ENCODE results near the gene TECPR1.

The TECPR1 gene

GRCh38 chr7:98212532-98213041 lies 39.4 kb downstream of the TECPR1 start:
- Histone ChIP-seq H3K27me3 (ENCODE audit: control insufficient read depth, insufficient read depth, low read length) (no peaks in the 10 kb centered on the region), H3K36me3 (ENCODE audit: insufficient read depth, low read length) (no peaks in the 10 kb centered on the region), H3K4me1 (ENCODE audit: control insufficient read depth, insufficient read depth, low read length) (no peaks in the 10 kb centered on the region), H3K4me2 (ENCODE audit: low read length) (no peak overlapping the region), H3K9me3 (replicated peaks; ENCODE audit: low read length) (no peaks in the 10 kb centered on the region), H3K9ac (ENCODE audit: low read depth, low read length) (no peak overlapping the region), H3K4me3 (ENCODE audit: low read length) (no peak overlapping the region)

GRCh38 chr7:98211676-98212531 lies 40.1 kb downstream of the TECPR1 start:
- Histone ChIP-seq H3K4me2 (ENCODE audit: low read length) (peak overlapping the region; percentile 52), H3K27me3 (ENCODE audit: control insufficient read depth, insufficient read depth, low read length) (no peaks in the 10 kb centered on the region), H3K9me3 (replicated peaks; ENCODE audit: low read length) (no peaks in the 10 kb centered on the region), H3K36me3 (ENCODE audit: insufficient read depth, low read length) (no peaks in the 10 kb centered on the region), H3K9ac (ENCODE audit: low read depth, low read length) (no peak overlapping the region), H3K4me3 (ENCODE audit: low read length) (no peak overlapping the region), H3K4me1 (ENCODE audit: control insufficient read depth, insufficient read depth, low read length) (no peaks in the 10 kb centered on the region)

GRCh38 chr7:98211221-98211675 lies 40.8 kb downstream of the TECPR1 start, which contains the start of gene BHLHA15:
Gene BHLHA15, plus strand, starts transcription at chr7:98211439. Its CDS starts 871 bp downstream, at chr7:98212310.
- Histone ChIP-seq H3K4me3 (ENCODE audit: low read length) (no peak within 1 kb of the TSS), H3K9me3 (replicated peaks; ENCODE audit: low read length) (no peaks in the 10 kb centered on the region), H3K9ac (ENCODE audit: low read depth, low read length) (no peak within 1 kb of the TSS), H3K36me3 (ENCODE audit: insufficient read depth, low read length) (no peaks in the 10 kb centered on the region), H3K4me1 (ENCODE audit: control insufficient read depth, insufficient read depth, low read length) (no peaks in the 10 kb centered on the region), H3K27me3 (ENCODE audit: control insufficient read depth, insufficient read depth, low read length) (no peaks in the 10 kb centered on the region), H3K4me2 (ENCODE audit: low read length) (peak within 1 kb of the TSS; percentile 62)

GRCh38 chr7:98210513-98211220 lies 41.4 kb downstream of the TECPR1 start:
- no peaks in the 10 kb centered on the region for H3K9me3 ChIP-seq (replicated peaks; ENCODE audit: low read length)
- no peak overlapping the region for H3K4me3 ChIP-seq (ENCODE audit: low read length)
- H3K27me3 ChIP-seq (ENCODE audit: control insufficient read depth, insufficient read depth, low read length), result no peaks in the 10 kb centered on the region
- no peaks in the 10 kb centered on the region for H3K4me1 ChIP-seq (ENCODE audit: control insufficient read depth, insufficient read depth, low read length)
- no peak overlapping the region for H3K9ac ChIP-seq (ENCODE audit: low read depth, low read length)
- peak overlapping the region; percentile 62 for H3K4me2 ChIP-seq (ENCODE audit: low read length)
- no peaks in the 10 kb centered on the region for H3K36me3 ChIP-seq (ENCODE audit: insufficient read depth, low read length)

- H3K9ac ChIP-seq (ENCODE audit: low read depth, low read length), result no peak overlapping the region
- no peaks in the 10 kb centered on the region for H3K9me3 ChIP-seq (replicated peaks; ENCODE audit: low read length)
- H3K27me3 ChIP-seq (ENCODE audit: control insufficient read depth, insufficient read depth, low read length), result no peaks in the 10 kb centered on the region
- no peak overlapping the region for H3K4me3 ChIP-seq (ENCODE audit: low read length)
- H3K36me3 ChIP-seq (ENCODE audit: insufficient read depth, low read length), result peaks cover 4% of the 10 kb centered on the region
- H3K4me1 ChIP-seq (ENCODE audit: control insufficient read depth, insufficient read depth, low read length), result no peaks in the 10 kb centered on the region
- H3K4me2 ChIP-seq (ENCODE audit: low read length), result no peak overlapping the region
These were observed 42.7 kb downstream of the TECPR1 start for GRCh38 chr7:98209166-98209920.

GRCh38 chr7:98206451-98207330 lies 45.3 kb downstream of the TECPR1 start:
- H3K9ac ChIP-seq (ENCODE audit: low read depth, low read length), result no peak overlapping the region
- H3K4me3 ChIP-seq (ENCODE audit: low read length), result no peak overlapping the region
- no peaks in the 10 kb centered on the region for H3K27me3 ChIP-seq (ENCODE audit: control insufficient read depth, insufficient read depth, low read length)
- no peaks in the 10 kb centered on the region for H3K4me1 ChIP-seq (ENCODE audit: control insufficient read depth, insufficient read depth, low read length)
- no peaks in the 10 kb centered on the region for H3K9me3 ChIP-seq (replicated peaks; ENCODE audit: low read length)
- peaks cover 4% of the 10 kb centered on the region for H3K36me3 ChIP-seq (ENCODE audit: insufficient read depth, low read length)
- no peak overlapping the region for H3K4me2 ChIP-seq (ENCODE audit: low read length)

- H3K27me3 ChIP-seq (ENCODE audit: control insufficient read depth, insufficient read depth, low read length), result no peaks in the 10 kb centered on the region
- no peaks in the 10 kb centered on the region for H3K9me3 ChIP-seq (replicated peaks; ENCODE audit: low read length)
- no peak overlapping the region for H3K4me2 ChIP-seq (ENCODE audit: low read length)
- H3K4me1 ChIP-seq (ENCODE audit: control insufficient read depth, insufficient read depth, low read length), result no peaks in the 10 kb centered on the region
- no peak overlapping the region for H3K9ac ChIP-seq (ENCODE audit: low read depth, low read length)
- peaks cover 4% of the 10 kb centered on the region for H3K36me3 ChIP-seq (ENCODE audit: insufficient read depth, low read length)
- H3K4me3 ChIP-seq (ENCODE audit: low read length), result no peak overlapping the region
These were observed 46.7 kb downstream of the TECPR1 start for GRCh38 chr7:98205162-98205845.

- H3K9me3 ChIP-seq (replicated peaks; ENCODE audit: low read length), result no peaks in the 10 kb centered on the region
- H3K27me3 ChIP-seq (ENCODE audit: control insufficient read depth, insufficient read depth, low read length), result no peaks in the 10 kb centered on the region
- H3K9ac ChIP-seq (ENCODE audit: low read depth, low read length), result no peak overlapping the region
- no peaks in the 10 kb centered on the region for H3K4me1 ChIP-seq (ENCODE audit: control insufficient read depth, insufficient read depth, low read length)
- H3K36me3 ChIP-seq (ENCODE audit: insufficient read depth, low read length), result peaks cover 4% of the 10 kb centered on the region
- no peak overlapping the region for H3K4me2 ChIP-seq (ENCODE audit: low read length)
- H3K4me3 ChIP-seq (ENCODE audit: low read length), result no peak overlapping the region
These were observed 47.4 kb downstream of the TECPR1 start for GRCh38 chr7:98204670-98205069.

- Histone ChIP-seq H3K4me3 (ENCODE audit: low read length) (no peak overlapping the region), H3K36me3 (ENCODE audit: insufficient read depth, low read length) (peaks cover 4% of the 10 kb centered on the region), H3K4me2 (ENCODE audit: low read length) (no peak overlapping the region), H3K27me3 (ENCODE audit: control insufficient read depth, insufficient read depth, low read length) (no peaks in the 10 kb centered on the region), H3K9ac (ENCODE audit: low read depth, low read length) (no peak overlapping the region), H3K4me1 (ENCODE audit: control insufficient read depth, insufficient read depth, low read length) (no peaks in the 10 kb centered on the region), H3K9me3 (replicated peaks; ENCODE audit: low read length) (no peaks in the 10 kb centered on the region)
These were observed 47.9 kb downstream of the TECPR1 start for GRCh38 chr7:98203964-98204605.

Measured in skeletal muscle satellite cell (primary cell).